ENCODE data around the gene TDRD7.
"Not testable (repeated sequence)": the region's sequence is repeated elsewhere in the genome, so short reads cannot be mapped to it uniquely, and the experiment has no call there.

TDRD7 gene

GRCh38 chr9:97484134-97484533 is 72.2 kb downstream of the TDRD7 start:
- TF ChIP-seq CTCF (IDR thresholded peaks at IDR 0.05; ENCODE audit: low read length, missing control alignments), result no peak
- no peak overlapping the region for H3K4me3 ChIP-seq (replicated peaks; ENCODE audit: low read depth, low read length)
- DNase-seq (ENCODE audit: low read depth), result no peak

GRCh38 chr9:97487107-97487506 is 75.2 kb downstream of the TDRD7 start:
- no peak overlapping the region for H3K4me3 ChIP-seq (replicated peaks; ENCODE audit: low read depth, low read length)
- TF ChIP-seq CTCF (IDR thresholded peaks at IDR 0.05; ENCODE audit: low read length, missing control alignments), result peak; percentile 37
- DNase-seq (ENCODE audit: low read depth), result peak; percentile 21

GRCh38 chr9:97487861-97488260 is 76.0 kb downstream of the TDRD7 start:
- no peak for DNase-seq (ENCODE audit: low read depth)
- no peak for TF ChIP-seq CTCF (IDR thresholded peaks at IDR 0.05; ENCODE audit: low read length, missing control alignments)
- no peak overlapping the region for H3K4me3 ChIP-seq (replicated peaks; ENCODE audit: low read depth, low read length)

GRCh38 chr9:97491216-97491999 is 79.5 kb downstream of the TDRD7 start:
- no peak overlapping the region for H3K4me3 ChIP-seq (replicated peaks; ENCODE audit: low read depth, low read length)
- TF ChIP-seq CTCF (IDR thresholded peaks at IDR 0.05; ENCODE audit: low read length, missing control alignments), result no peak
- no peak for DNase-seq (ENCODE audit: low read depth)

GRCh38 chr9:97497558-97498375 is 85.9 kb downstream of the TDRD7 start:
- DNase-seq (ENCODE audit: low read depth), result not testable (repeated sequence)

GRCh38 chr9:97498846-97499245 is 87.0 kb downstream of the TDRD7 start:
- H3K4me3 ChIP-seq (replicated peaks; ENCODE audit: low read depth, low read length); DNase-seq (ENCODE audit: low read depth): not testable (repeated sequence)

More at GRCh38 chr9:97497558-97498375, 85.9 kb downstream of the TDRD7 start:
- H3K4me3 ChIP-seq (replicated peaks; ENCODE audit: low read depth, low read length), result not testable (repeated sequence)

- H3K4me3 ChIP-seq (replicated peaks; ENCODE audit: low read depth, low read length), result no peak overlapping the region
- TF ChIP-seq CTCF (IDR thresholded peaks at IDR 0.05; ENCODE audit: low read length, missing control alignments), result no peak
- DNase-seq (ENCODE audit: low read depth), result no peak
These were observed 88.4 kb downstream of the TDRD7 start for GRCh38 chr9:97500263-97500662.
